NB4 (cell line): ENCODE results near the gene SMIM8.

Source experiments
- CTCF ChIP-seq: IDR thresholded peaks from one replicate; pipeline ENCODE4 v1.5.1; 2012; ENCODE audit warnings: low read depth, low read length
- POLR2A ChIP-seq: IDR thresholded peaks from 2 replicates; pipeline ENCODE4 v1.6.1; 2011; ENCODE audit warnings: mild to moderate bottlenecking; ENCODE audit not compliant: insufficient read length; ENCODE audit errors: extremely low read depth

- TF ChIP-seq CTCF (no peak), POLR2A (no peak)
These were observed 62.1 kb downstream of the SMIM8 start for GRCh38 chr6:87384449-87384848.
